Activated naive CD8-positive, alpha-beta T cell (primary cell): Measurements from ENCODE around the gene KRTAP12-2.
A peak's percentile ranks its signal among the peaks of the same experiment; 100 is the strongest.

Experiments
- H3K27ac Mint-ChIP-seq: one replicate; pipeline ENCODE4 v1.8.0; 2021; ENCODE audit warnings: mixed read lengths
- H3K27me3 Mint-ChIP-seq: one replicate; pipeline ENCODE4 v1.8.0; 2021; ENCODE audit warnings: mixed read lengths
- H3K36me3 Mint-ChIP-seq: one replicate; pipeline ENCODE4 v1.8.0; 2021; ENCODE audit warnings: mixed read lengths
- H3K4me1 Mint-ChIP-seq: one replicate; pipeline ENCODE4 v1.8.0; 2021; ENCODE audit warnings: low read depth, mixed read lengths
- H3K4me3 Mint-ChIP-seq: one replicate; pipeline ENCODE4 v1.8.0; 2021; ENCODE audit warnings: mild to moderate bottlenecking, mixed read lengths
- H3K9me3 Mint-ChIP-seq: one replicate; pipeline ENCODE4 v1.8.0; 2021; ENCODE audit warnings: low read depth, mixed read lengths

The KRTAP12-2 gene

GRCh38 chr21:44617071-44617501 lies 49.6 kb downstream of the KRTAP12-2 start:
- Mint-ChIP-seq H3K36me3 (peaks cover 20% of the 10 kb centered on the region), H3K27ac (peak overlapping the region; percentile 54), H3K4me3 (no peak overlapping the region), H3K9me3 (peaks cover 18% of the 10 kb centered on the region), H3K27me3 (no peaks in the 10 kb centered on the region), H3K4me1 (peaks cover 55% of the 10 kb centered on the region)

DNA sequence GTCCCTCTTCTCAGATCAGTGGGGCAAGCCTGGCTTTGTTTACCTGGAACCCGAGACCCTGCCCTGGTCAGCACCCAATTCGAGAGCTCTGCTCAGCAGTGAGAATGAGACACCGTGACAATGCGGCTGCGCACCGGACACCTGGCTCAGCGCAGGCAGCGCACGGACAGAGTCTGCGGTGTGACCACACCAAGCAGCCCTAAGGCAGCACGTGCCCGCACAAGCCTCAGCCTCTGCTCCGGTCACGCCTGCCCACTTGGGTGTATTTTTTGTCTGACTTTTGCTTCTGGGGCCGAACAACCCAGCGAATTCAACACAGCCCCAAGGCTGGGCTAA lies 50.2 kb downstream of the KRTAP12-2 start:
- H3K27me3 Mint-ChIP-seq: no peaks in the 10 kb centered on the region
- peaks cover 55% of the 10 kb centered on the region for H3K4me1 Mint-ChIP-seq
- H3K27ac Mint-ChIP-seq: no peak overlapping the region
- peaks cover 18% of the 10 kb centered on the region for H3K9me3 Mint-ChIP-seq
- H3K4me3 Mint-ChIP-seq: no peak overlapping the region
- H3K36me3 Mint-ChIP-seq: peaks cover 17% of the 10 kb centered on the region
